Stimulated activated CD8-positive, alpha-beta memory T cell treated with anti-CD3 and anti-CD28 coated beads, Interleukin-7, amount 100 ng/mL, for 1 hour (primary cell): Measurements from ENCODE around the gene ACOXL.

Experiments used
- DNase-seq, 2 donors: peaks; one replicate each; pipeline ENCODE4 v3.0.0-alpha.2; 2020; ENCODE audit warnings: low read depth in 2 of 2

The ACOXL gene

DNA sequence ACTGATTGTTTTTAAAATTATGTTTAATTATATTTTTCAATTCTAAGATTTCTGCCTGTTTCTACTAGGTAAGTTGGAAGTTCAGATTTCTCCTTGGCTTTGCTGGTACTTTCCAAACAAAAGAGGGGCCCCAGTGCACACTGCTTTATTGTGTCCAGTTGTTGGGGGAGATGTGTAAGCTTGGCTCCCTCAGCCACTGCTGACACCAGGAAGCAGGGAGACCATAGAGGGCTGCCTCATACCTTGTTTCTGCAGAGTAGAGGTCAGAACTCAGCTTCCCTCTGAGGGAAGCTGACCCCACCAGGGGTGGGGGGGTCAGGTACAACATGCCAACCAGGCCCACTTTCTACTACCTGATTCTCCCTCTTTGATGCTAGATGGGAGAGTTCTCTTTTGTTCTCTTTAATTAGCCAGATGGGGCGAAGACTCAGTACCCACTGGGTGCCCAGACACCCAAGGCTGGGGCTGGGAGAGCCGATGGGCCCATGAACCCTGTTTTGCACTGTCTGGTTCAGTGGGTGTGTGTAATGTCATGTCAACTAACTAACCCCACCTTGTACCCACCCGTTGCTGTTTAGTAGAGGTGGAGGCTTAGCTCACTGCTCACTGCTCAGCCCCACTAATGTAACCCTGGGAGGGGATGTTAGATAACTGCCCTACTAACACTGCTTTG lies 403.0 kb downstream of the ACOXL start:
- DNase-seq: no peak

DNA sequence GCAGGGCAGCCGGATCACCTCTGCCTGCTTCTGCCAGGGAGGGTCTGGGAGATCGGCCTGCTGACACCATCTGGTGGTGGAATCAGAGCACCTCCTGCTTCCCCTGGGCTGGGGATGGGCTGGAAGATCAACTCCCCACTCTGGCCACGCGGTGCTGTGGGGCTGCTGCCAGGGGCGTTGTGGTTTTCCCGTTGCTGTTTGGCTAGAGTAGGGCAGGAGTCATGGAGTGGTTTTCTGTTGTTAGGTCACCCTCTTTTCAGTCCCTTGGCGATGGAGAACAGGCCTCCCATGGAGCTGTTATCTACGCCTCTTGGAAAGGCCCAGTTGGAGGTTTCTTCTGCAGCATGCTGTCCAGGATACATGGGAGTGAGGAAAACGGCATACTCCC lies 403.5 kb downstream of the ACOXL start:
- no peak for DNase-seq

DNA sequence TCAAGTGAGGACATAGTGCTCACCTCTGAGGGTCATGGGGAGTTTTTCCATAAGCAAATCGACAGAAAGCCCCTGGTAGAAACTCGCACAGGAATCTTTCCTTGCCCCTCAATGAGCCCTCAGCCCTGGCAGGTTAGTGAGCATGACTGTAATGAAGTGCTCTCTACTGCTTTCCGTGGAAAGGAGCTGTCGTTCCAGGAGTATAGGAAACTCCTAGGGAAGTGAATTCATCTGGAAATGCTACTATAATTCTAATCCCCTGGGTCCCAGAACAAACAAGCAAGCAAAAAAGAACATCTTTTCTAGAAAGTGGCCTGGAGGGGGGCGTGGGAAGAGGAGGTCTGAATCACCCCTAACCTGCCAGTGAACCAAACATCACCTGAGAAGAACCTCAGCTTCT lies 406.5 kb downstream of the ACOXL start:
- DNase-seq: no peak

DNA sequence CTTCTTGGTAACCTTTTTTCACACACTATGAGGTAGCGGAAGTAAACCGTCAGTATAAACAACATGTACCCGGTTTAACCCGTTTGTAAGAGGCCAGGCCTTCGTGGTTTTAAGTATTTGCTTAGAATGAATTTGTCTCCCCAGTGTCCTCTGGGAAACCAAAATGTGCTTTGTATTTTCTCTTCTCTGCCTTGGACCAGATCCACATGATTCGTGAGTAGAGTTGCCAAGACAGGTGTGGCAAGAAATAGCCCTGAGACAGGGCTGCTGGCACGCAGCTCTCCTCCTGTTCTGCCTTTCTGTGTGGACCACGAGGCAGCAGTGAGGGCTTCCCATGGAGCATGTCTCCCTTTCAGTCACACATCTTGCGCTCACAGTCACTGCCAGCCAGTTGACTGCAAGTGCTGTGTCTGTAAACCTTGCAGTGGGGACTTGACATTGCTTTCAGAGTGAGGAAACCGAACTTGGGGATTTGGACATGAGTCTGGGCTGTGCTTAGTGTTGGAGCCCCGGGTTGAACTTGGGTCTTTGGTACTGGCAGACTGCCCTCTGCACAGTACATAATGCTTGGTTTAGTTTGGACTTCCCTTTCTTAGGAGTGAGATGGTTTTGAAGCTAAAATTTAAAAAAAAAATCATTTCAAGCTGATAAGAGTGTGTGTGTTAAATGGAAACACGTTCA lies 407.4 kb downstream of the ACOXL start:
- DNase-seq: no peak

DNA sequence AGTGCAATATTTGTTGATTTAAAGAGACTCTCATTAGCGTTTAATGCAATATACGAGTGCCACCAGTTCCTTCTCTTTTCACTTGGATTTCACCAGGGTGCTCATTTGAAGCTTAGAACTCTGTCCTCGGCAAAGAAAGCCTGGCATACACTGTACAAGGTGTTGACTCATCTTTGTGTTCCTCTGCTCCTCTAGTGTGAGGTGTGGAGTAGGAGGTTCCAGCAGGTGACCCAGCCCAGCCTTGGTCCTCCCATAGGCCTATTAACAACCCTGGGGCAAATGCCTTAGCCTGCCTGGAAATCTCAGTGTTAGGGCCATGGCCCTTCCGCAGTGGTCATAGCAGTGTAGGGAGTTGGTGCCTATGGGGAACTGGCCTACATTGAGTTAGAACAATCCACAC lies 408.4 kb downstream of the ACOXL start:
- DNase-seq: no peak

DNA sequence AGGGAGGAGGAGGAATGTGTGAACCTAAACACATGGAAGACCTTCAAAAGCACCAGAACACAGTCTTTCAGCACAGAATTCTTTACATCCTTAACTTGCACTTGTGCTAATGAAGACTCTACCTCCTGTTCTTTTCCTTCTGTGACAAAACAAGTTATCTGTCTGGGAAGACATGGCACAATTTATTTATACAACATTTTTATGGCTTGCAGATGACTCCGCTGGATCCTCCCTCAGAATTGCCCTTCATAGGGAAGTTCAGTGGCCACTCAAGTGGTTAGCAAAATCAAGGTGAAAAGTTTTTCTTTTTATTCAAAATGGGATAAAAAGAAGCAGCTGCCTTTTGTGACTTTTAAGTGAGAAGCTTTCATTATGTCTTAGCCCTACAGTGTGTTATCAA lies 409.7 kb downstream of the ACOXL start:
- no peak for DNase-seq

DNA sequence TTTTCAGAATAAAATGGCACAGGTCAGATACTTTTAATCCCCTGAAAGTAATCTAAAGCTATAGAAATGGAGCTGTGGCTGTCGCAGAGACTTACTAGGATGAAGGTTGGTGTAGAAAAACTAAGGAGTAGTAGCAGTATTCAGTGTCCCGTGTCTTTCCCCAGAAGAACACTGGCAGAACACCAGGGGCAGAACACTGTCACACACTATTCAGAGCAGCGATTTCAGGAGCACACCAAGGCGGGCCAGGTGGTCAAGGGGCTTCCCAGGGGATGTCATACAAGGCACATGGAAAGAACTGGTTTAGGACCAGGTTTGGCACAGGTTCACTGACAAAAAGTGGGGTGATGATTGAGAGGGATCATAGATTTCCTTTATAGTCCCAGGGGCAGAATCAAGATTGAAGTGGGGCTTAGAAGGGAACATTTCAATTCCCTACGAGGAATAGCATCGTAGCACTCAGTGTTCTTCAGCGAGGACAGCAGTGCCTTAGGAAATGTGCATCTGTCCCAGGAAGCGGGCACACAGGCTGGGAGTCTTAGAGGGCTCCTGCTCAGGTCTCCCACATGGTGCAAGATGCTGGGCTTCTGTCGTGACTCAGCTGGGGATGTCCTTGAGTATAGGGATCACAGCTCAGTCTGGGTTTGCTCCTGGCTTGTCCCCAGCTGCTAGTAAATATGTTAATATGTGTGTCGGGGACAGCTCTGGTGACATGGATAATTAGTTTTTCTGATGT lies 410.9 kb downstream of the ACOXL start:
- no peak for DNase-seq

DNA sequence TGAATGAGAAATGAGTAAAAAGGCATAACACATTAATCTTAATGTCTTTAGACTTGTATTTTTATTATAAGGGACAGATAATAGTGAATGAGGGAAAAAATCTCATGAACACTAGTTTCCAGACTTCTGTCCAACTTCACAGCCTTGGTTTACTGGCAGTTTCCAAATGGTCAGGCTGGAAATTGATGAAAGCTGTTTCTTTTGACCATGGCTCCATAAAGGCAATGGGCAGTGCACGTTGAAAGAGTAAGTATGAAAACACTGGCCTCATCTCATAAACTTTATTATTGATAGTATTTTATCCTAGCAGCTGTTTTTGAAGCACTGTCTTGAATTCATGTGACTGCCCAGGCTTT lies 411.4 kb downstream of the ACOXL start:
- no peak for DNase-seq

DNA sequence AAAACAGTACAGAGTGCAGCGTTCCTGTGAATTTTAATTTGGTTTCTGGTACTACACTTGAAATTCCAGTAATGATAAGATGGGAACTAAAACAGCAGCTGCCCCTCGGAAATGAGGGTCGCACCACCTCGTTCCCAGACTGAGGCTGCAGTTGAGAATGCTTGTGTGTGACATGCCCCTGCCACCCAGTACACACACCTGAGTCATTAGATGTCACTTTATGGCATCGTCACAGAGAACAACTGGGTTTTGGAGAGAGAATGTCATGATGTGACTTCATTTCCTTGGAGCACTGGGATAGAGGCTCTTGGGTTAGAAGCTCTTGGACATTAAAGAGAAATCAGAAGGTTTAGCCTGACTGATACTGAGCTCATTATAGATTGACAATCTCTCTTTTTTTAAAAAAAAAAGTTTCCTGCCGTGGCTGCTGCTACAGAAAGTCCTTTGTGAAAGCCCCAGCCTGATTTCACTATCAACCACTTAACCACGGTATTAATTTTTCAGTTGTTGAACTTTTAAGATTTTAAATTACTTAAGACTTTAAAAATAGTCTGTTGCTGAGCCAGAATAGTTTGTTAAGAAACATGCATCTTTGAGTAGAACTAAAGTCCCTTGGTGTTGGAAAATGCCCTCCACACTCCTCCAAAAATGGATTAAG lies 412.9 kb downstream of the ACOXL start:
- DNase-seq: no peak

DNA sequence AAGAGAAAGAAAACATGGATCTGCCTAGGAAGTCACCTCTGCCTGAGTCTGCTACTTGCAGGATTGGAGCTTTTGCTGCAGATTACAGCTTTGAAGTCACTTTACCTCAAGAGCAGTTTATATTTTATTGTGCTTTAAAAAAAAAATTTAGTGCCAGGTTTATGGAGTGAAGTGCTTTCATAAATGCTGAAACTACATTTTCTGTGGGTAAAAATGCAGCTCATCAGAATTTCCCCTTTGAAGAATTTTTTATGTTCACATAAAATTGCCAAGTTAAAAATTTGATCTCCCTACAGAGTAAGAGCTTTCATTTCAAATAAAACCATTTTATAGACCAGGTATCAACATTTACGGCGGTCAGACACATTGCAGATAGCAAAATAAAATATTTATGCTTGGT lies 413.6 kb downstream of the ACOXL start:
- no peak for DNase-seq

DNA sequence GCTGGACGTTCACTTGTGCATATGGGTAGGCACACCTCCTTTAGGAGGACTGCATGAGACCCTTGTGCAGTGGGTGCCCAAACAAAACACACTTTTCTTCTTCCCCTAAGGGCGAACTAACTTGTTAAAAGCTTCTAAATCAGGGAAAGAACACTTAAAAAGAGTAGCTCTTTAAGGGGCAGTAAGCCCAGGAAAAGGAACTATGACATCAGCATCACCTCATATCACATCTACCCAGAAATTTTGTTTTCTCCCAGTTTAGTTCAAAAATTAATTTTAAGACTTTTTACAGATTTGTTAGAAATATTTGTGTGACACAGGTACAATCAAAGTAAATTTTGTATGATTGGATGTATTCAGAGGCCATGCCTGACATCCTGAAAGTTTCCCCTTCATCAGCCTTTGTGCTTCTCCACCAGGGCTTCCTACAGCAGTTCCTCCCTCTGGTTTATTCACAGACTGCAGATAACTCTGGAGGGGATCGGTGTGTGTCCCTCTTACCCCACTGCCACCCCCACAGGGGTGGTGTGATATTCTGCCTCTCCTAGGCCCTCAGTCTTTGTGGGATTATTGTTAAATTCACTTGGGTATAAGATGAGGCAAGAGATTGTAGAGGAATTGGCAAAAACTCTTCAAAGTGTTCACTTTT lies 416.0 kb downstream of the ACOXL start:
- no peak for DNase-seq

DNA sequence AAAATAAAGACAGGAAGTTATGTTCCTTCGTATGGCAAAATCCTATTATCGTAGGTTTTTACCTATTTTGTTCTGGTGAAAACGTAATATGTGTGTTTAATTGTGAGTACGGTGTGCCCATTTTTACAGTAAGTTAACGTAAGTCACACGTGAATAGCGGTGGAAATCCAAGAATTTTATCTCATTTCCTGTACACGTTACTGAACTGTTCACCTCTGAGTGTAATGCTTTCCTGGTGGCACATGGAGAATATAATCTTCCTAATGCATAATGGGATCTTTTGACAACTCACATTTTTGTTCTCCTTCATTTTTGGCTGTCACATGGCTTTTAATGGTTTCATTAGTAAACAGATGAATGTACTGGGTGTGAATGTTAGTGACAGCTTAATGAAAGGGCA lies 416.6 kb downstream of the ACOXL start:
- DNase-seq: no peak

DNA sequence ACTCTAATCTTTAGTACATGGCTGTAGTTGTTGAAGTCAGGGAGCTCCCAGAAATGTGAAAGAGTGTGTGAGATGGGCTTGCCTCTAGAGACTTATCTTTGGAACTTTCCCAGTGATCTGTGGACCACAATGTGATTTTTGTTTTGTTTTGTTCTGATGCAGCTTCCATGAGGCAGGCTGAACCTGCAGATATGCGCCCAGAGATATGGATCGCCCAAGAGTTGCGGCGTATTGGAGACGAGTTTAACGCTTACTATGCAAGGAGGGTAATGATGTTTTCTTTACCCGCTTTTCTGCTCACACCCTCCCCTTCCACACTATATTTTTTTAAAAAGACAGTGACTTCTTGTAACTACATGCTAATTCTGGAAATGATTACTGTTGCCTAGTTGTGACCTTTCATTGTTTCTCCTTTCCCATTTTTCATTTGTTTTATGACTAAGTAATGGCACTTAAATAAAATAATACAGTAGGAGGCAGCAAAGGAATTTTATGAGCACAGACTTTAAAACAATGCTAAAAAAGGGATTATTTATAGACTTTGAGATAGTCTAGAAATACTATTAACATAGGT lies 417.6 kb downstream of the ACOXL start:
- no peak for DNase-seq

DNA sequence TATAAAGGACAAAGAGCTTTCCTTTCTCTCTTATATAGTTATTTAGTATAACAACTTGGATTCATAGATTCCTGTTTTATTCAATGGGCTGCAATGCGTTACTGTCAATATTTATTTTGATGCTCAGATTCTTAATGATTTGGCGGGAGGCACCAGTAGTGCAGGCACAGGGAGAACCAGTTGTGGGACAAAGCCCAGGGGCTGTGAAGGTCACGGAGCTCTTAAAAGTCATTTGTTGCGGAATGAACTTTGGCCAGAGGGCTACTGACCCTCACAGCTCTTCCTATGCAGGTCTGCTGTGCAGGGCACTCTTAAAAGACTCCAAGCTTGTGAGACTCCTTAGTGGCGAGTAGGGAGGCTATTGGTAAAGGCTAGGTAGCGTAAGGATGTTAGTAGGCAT lies 422.4 kb downstream of the ACOXL start:
- DNase-seq: no peak

DNA sequence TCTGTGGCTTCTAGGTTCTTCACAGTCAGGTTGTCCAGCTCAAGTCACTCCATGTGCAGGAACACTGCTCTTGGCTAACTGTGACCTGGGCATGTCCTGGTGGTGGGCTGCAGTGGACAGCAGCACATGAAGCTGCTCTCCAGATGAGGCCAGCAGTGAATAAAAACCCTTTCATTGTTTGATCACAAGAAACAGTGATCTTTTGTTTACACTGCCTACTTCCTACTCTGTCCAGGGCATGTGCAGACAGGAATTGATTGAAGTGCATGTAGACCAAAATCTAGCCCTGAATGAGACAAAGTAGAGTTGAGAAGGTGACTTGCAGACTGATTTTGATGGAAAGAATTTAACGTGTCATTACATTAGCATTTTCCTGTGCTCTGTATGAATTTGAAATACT lies 423.2 kb downstream of the ACOXL start:
- no peak for DNase-seq

DNA sequence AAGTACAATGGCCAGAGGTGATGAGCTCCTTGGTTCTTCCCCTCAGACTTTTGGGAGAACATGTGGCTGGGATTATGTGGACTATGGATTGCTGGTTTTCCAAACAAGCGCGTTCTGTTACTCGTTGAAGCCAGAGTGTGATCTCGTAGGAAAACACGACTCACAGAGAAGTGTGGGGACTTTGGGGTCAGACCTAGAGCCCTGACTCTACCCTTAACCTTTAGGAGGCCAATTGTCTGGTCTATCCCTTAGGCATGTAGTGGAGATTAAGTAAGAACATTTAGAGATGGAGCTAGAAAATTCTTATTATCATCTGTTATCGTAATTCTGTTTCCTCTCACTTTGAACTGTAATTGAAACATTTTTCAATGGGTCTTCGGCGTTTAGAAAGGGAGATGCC lies 424.2 kb downstream of the ACOXL start:
- DNase-seq: no peak

DNA sequence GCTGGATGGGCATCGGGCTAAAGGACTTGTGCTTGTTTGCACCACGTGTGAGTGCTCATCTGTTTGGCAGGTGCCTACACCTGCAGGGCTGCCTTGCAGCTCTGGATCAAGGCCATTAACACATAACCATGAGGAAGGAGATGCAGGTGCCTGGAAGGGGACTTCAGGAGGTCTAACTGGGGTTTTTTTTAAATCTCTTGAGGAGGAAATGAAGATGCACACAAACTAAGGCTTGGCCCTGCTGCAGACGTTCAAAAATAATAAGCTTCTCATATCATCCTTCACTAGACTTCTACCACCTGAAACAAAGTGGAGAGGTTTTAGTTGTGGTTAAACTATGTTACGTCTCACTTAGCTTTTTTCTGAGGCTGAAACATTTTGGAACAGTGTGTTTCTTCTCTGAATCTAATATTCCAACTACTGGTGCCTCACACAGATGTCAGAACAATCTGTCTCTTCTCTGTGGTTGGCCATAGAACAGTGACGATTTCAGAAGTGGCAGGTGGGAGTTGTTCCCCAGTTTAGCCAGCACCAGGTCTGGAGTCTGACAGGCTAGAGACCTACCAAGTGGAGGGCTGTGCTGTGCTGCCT lies 424.8 kb downstream of the ACOXL start:
- DNase-seq: no peak

DNA sequence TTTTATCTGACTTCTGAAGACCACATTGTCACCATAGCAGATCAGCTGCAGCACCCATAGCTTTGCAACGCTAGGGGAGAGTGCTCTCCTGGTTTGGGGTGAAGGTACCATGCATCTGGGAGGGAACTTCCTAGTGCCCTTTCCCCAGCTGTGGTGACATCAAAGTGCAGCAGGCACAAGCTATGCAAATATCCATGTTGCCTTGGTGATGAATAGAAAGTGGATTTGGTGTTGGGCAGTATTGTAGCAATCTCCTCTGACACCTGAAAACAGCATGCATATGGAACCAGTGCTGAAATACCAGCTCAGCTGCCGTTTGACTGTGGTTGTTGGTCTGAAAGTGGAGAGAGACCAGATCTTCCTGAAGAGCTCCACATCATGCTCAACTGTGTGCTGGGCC lies 425.4 kb downstream of the ACOXL start:
- DNase-seq: no peak

DNA sequence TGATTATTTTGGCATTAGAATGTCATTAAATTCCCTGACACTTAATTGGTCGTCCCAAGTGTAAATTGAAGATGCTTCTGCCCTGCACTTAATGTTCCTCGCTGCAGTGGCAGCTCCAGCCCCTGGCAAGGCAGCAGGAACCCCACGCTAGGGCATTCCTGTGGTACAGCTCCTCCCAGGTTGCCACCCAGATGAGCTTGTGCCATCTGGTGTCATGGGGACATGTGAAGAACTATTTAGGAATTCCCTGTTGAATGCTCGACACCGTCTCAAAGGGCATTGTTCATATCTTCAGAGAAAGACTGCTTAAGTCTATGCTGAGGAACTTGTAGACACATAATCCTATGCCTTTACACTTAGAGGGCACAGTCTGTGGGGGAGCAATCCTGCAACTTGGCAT lies 427.3 kb downstream of the ACOXL start:
- no peak for DNase-seq

DNA sequence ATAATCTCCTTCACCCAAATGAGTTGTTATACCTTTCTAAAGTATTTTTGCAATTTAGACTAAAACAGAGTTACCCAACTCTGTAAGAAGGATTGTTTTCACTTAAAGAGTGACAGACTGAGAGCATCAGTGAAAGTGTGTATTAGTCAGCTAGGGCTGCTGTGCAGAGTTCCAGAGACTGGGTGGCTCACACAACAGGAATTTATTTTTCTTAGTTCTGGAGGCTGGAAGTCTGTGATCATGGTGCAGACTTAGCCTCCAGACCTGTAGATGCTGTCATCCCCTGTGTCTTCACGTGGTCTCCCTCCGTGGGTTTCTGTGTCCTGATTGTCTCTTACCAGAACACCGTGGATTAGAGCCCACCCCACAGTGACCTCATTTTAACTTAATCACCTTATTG lies 428.4 kb downstream of the ACOXL start:
- no peak for DNase-seq

DNA sequence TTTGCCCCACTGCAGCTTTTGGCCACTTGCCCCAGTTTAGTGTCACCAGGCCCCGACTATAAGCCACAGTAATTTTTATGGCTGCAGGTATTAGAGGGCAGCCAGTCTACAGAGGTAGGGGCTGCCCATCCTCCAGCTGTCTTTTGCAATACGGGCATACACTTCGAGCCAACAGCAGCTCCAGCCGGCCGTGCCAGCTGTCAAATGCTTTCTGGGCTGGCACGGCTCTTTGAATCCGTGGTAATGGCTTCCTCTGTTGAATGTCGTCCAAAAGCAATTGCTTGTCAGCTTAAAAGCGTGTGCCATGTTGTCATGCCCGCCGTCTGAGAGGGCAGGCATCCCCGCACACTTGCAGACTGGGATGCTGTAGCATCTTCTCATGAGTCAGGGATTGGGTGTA lies 429.6 kb downstream of the ACOXL start:
- DNase-seq: no peak
